Liver (tissue), 3 donors: Measurements from ENCODE around the gene SLC25A40.

Source experiments
- ATF3 ChIP-seq: IDR thresholded peaks from 2 replicates; pipeline ENCODE4 v1.6.1; 2016; ENCODE audit warnings: antibody characterized with exemption
- CTCF ChIP-seq: fragments of 150-350 bp; IDR thresholded peaks from 2 replicates; pipeline ENCODE4 v1.5.1; 2017; ENCODE audit warnings: improper control_type of control experiment, low read depth, low read length; ENCODE audit not compliant: missing input control
- GABPA ChIP-seq, 2 donors: IDR thresholded peaks in 1 of 2; conservative IDR thresholded peaks in 1 of 2; 2 replicates each; pipeline ENCODE4 v1.6.1; 2016; ENCODE audit warnings: antibody characterized with exemption in 2 of 2, mild to moderate bottlenecking in 1 of 2, moderate library complexity in 1 of 2
- HNF4G ChIP-seq: IDR thresholded peaks from 2 replicates; pipeline ENCODE4 v1.6.1; 2016; ENCODE audit warnings: antibody characterized with exemption
- JUND ChIP-seq, 2 donors: IDR thresholded peaks; 2 replicates each; pipeline ENCODE4 v1.6.1; 2016; ENCODE audit warnings: antibody characterized with exemption in 2 of 2
- MAX ChIP-seq: IDR thresholded peaks from 2 replicates; pipeline ENCODE4 v1.6.1; 2016; ENCODE audit warnings: antibody characterized with exemption
- RAD21 ChIP-seq, 2 donors: IDR thresholded peaks; 2 replicates each; pipeline ENCODE4 v1.6.1; 2016; ENCODE audit warnings: antibody characterized with exemption in 2 of 2, mild to moderate bottlenecking in 2 of 2
- REST ChIP-seq: IDR thresholded peaks from 2 replicates; pipeline ENCODE4 v1.6.1; 2016; ENCODE audit warnings: antibody characterized with exemption, mild to moderate bottlenecking
- RXRA ChIP-seq, 2 donors: IDR thresholded peaks; 2 replicates each; pipeline ENCODE4 v1.6.1; 2017 to 2018; ENCODE audit warnings: antibody characterized with exemption in 2 of 2, mild to moderate bottlenecking in 1 of 2
- YY1 ChIP-seq: IDR thresholded peaks from 2 replicates; pipeline ENCODE4 v1.6.1; 2016; ENCODE audit warnings: antibody characterized with exemption, mild to moderate bottlenecking
- donor health status: healthy.
- donor health status: healthy.

- peak; percentile 78 to 86 for TF ChIP-seq RAD21 (IDR thresholded peaks at IDR 0.05)
- TF ChIP-seq CTCF: peak; percentile 61
- no peak for TF ChIP-seq JUND (IDR thresholded peaks at IDR 0.05)
- TF ChIP-seq REST: no peak
- no peak for TF ChIP-seq HNF4G
- TF ChIP-seq GABPA (IDR thresholded peaks at IDR 0.05 in 1 of 2, conservative IDR thresholded peaks at IDR 0.05 in 1 of 2): no peak
- TF ChIP-seq ATF3: no peak
- TF ChIP-seq YY1: no peak
- no peak for TF ChIP-seq MAX
- no peak for TF ChIP-seq RXRA (IDR thresholded peaks at IDR 0.05)
Measured at GRCh38 chr7:87797798-87798403, 78.3 kb downstream of the SLC25A40 start.
